Endothelial cell of umbilical vein (primary cell): ENCODE results near the gene CCM2. TPM values are rescaled to one million over a fixed set of nuclear protein-coding genes. Genes with fewer than 3 reads are reported as not detected.

Experiments
- BruUV-seq: library from RNA; stranded (reverse); fragments of 400-500 nt; replicated peaks from 2 replicates; lab custom pipeline; 2021; lab: Mats Ljungman, UMichigan
- CTCF ChIA-PET: fragments of 300-600, 350-600 bp; sonication (Branson Sonifier 250); formaldehyde crosslinking; loops from one replicate; lab custom pipeline; 2021; ENCODE audit warnings: antibody characterized with exemption, inconsistent platforms; lab: Charles Lee
- POLR2A ChIA-PET: fragments of 300-600, 350-600 bp; sonication (Branson Sonifier 250); formaldehyde crosslinking; loops from one replicate; lab custom pipeline; 2021; ENCODE audit warnings: antibody characterized with exemption, inconsistent platforms; lab: Charles Lee
- DNase-seq: peaks from one replicate; pipeline ENCODE4 v3.0.0-alpha.2; 2011; ENCODE audit warnings: low read depth, low spot score
- FAIRE-seq: peaks from 2 replicates; lab custom pipeline; 2011; peaks lifted over from hg19 to GRCh38; lab: Jason Lieb, UNC
- H2AFZ ChIP-seq: 2 replicates; pipeline ENCODE4 v1.6.0; 2012; ENCODE audit warnings: low read depth, low read length, control low read depth, inconsistent platforms
- H3K27ac ChIP-seq: 2 replicates; pipeline ENCODE4 v1.5.1; 2011; ENCODE audit warnings: low read depth, mild to moderate bottlenecking, control low read depth, low read length, moderate library complexity; ENCODE audit not compliant: insufficient read depth
- H3K27me3 ChIP-seq, 2 experiments: 2 replicates each; pipeline versions ENCODE4 v1.6.0 to v1.6.1; 2011; ENCODE audit warnings: low read length in 2 of 2, mixed read lengths in 1 of 2; ENCODE audit not compliant: control insufficient read depth in 2 of 2, insufficient read depth in 2 of 2
- H3K36me3 ChIP-seq, 2 experiments: 2 replicates in 1 of 2; 3 replicates in 1 of 2; pipeline ENCODE4 v1.5.1; 2011; ENCODE audit warnings: low read length in 2 of 2, mild to moderate bottlenecking in 1 of 2, moderate library complexity in 1 of 2; ENCODE audit not compliant: control insufficient read depth in 2 of 2, insufficient read depth in 2 of 2; ENCODE audit errors: extremely low read depth in 1 of 2
- H3K4me1 ChIP-seq: 3 replicates; pipeline ENCODE4 v1.5.1; 2011; ENCODE audit warnings: mild to moderate bottlenecking, low read length; ENCODE audit not compliant: control insufficient read depth, insufficient read depth; ENCODE audit errors: extremely low read depth
- H3K4me2 ChIP-seq: 2 replicates; pipeline ENCODE4 v1.6.1; 2011; ENCODE audit warnings: low read length, control low read depth, mixed read lengths; ENCODE audit not compliant: insufficient read depth
- H3K4me3 ChIP-seq, 3 experiments: fragments of 200-600 bp in 1 of 3; sonication (generic), shearing (Covaris generic) in 1 of 3; replicated peaks in 1 of 3; 2 replicates each; pipeline ENCODE4 v1.5.1; 2011 to 2016; ENCODE audit warnings: control low read depth in 3 of 3, low read length in 3 of 3, mild to moderate bottlenecking in 2 of 3, inconsistent platforms in 1 of 3, low read depth in 1 of 3, moderate library complexity in 1 of 3; ENCODE audit not compliant: insufficient read depth in 1 of 3
- H3K79me2 ChIP-seq: 2 replicates; pipeline ENCODE4 v1.6.0; 2012; ENCODE audit warnings: low read length, inconsistent platforms; ENCODE audit not compliant: control insufficient read depth, insufficient read depth
- H3K9ac ChIP-seq: replicated peaks from 2 replicates; pipeline ENCODE3; 2011; ENCODE audit warnings: low read length, control low read depth; ENCODE audit not compliant: insufficient read depth; ENCODE audit errors: extremely low read depth
- H3K9me1 ChIP-seq: replicated peaks from 3 replicates; pipeline ENCODE4 v1.6.0; 2011; ENCODE audit warnings: mild to moderate bottlenecking, low read length; ENCODE audit not compliant: control insufficient read depth, insufficient read depth; ENCODE audit errors: extremely low read depth
- H3K9me3 ChIP-seq: replicated peaks from 2 replicates; pipeline ENCODE4 v1.5.1; 2012; ENCODE audit warnings: low read length, inconsistent platforms; ENCODE audit not compliant: control insufficient read depth, insufficient read depth
- H4K20me1 ChIP-seq: replicated peaks from 2 replicates; pipeline ENCODE3; 2011; ENCODE audit warnings: mild to moderate bottlenecking, low read length; ENCODE audit not compliant: control insufficient read depth, insufficient read depth; ENCODE audit errors: extremely low read depth
- EZH2 ChIP-seq: IDR thresholded peaks from 2 replicates; pipeline ENCODE4 v1.6.1; 2012; ENCODE audit warnings: borderline replicate concordance, low read depth, mild to moderate bottlenecking, moderate library complexity, low read length, inconsistent platforms; ENCODE audit not compliant: severe bottlenecking
- GATA2 ChIP-seq: IDR thresholded peaks from 2 replicates; pipeline ENCODE4 v1.7.0; 2011; ENCODE audit warnings: low read depth, mild to moderate bottlenecking, moderate library complexity, mixed read lengths, low read length; ENCODE audit not compliant: insufficient read length, insufficient read depth
- JUN ChIP-seq: IDR thresholded peaks from 2 replicates; pipeline ENCODE4 v1.6.1; 2011; ENCODE audit warnings: borderline replicate concordance, low read depth; ENCODE audit not compliant: insufficient read length, insufficient read depth
- MYC ChIP-seq: IDR thresholded peaks from one replicate; pipeline ENCODE4 v1.6.1; 2011; ENCODE audit warnings: mild to moderate bottlenecking, low read depth, low read length
- POLR2A ChIP-seq: IDR thresholded peaks from 2 replicates; pipeline ENCODE4 v1.6.1; 2012; ENCODE audit warnings: low read depth, mild to moderate bottlenecking, control low read depth, low read length
- POLR2AphosphoS5 ChIP-seq: IDR thresholded peaks from 2 replicates; pipeline ENCODE4 v1.6.1; 2012; ENCODE audit warnings: low read depth, mild to moderate bottlenecking, control low read depth, low read length, moderate library complexity; ENCODE audit not compliant: insufficient read depth
- dilution Hi-C: fragments of 300-500 bp; cut with MboI; formaldehyde crosslinking; loops from one replicate; pipeline ENCODE4 v1.15.0; 2019; ENCODE audit warnings: low sequenced_read_pairs; ENCODE audit not compliant: extremely low pct_ligation_motif_present
- intact Hi-C: fragments of 100-400 bp; cut with micrococcal nuclease; formaldehyde crosslinking; loops from one replicate; pipeline ENCODE4 v1.10.0; 2022
- polyA plus RNA-seq, 4 experiments: library from polyadenylated mRNA; depleted of rRNA in 3 of 4; stranded (reverse) in 3 of 4; unstranded in 1 of 4; fragments of >200 nt; gene quantifications; 2 replicates each; pipeline versions ENCODE4 v1.2.1 to v1.2.3, GENCODE V29; 2011 to 2012; ENCODE audit warnings: missing spikeins in 1 of 4
- total RNA-seq: library from RNA; stranded (reverse); gene quantifications from 2 replicates; pipeline ENCODE4 v1.2.3, GENCODE V29; 2021
- TF ChIP-seq, protein P1 (sequence below), 2 donors: IDR thresholded peaks; 1 replicate in 1 of 2; 2 replicates in 1 of 2; pipeline ENCODE4 v1.5.1; 2011; ENCODE audit warnings: low read length in 2 of 2, mild to moderate bottlenecking in 2 of 2, moderate library complexity in 2 of 2, control low read depth in 1 of 2, inconsistent platforms in 1 of 2, low read depth in 1 of 2; ENCODE audit not compliant: insufficient read depth in 1 of 2; ENCODE audit errors: extremely low read depth in 1 of 2

Gene CCM2
- total and polyA plus RNA-seq, 2 donors (not counting 3 experiments of a cell fraction or from before 2014, with no cell fraction given): 66.1 to 70.4 TPM

DNA sequence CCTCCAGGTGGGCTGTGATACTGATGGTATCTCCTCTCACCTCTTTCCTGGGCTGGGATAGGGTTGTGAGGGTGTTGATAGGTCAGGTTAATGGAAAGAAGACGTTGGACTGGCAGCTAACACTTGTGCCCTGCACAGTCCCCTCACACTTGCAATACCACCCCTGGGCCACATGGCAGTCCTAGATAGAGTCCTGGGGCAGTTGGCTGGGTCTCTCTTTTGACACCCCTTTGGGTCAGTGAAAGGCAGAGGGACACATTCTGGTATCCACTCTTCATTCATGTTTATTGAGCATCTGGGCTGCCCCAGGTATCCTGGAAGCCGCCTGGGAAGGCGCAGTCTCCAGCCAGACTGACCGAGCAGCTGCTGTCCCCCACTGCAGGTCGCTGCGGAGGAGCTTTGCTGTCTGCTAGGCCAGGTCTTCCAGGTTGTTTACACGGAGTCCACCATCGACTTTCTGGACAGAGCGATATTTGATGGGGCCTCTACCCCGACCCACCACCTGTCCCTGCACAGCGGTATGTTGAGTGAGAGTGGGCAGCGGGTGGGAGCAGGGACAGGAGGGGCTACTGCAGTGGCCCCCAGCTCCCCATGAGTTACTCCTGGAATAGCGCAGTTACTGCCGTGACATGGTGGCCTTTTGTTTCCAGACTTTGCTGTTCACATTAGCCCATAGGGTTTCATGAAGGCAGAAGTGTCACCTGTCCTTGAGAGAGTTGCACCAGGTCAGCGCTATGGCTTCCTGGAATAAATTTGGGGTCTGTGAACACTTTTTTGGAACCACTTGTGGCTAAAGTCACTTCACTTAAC lies 69.6 kb downstream of the CCM2 start:
- Histone ChIP-seq H3K4me1 (no peaks in the 10 kb centered on the region), H3K9me3 (no peaks in the 10 kb centered on the region), H3K27me3 (no peaks in the 10 kb centered on the region), H3K9me1 (no peaks in the 10 kb centered on the region), H3K4me3 (no peak overlapping the region), H2AFZ (no peak overlapping the region), H3K9ac (no peak overlapping the region), H3K36me3 (peaks cover 4 to 40% of the 10 kb centered on the region in 2 experiments), H3K4me2 (no peak overlapping the region), H4K20me1 (no peaks in the 10 kb centered on the region), H3K27ac (no peak overlapping the region), H3K79me2 (peaks cover 2% of the 10 kb centered on the region)
- intact Hi-C loops: no loop called here
- no TSS peak for BruUV-seq
- no peak for TF ChIP-seq GATA2
- FAIRE-seq: no peak
- POLR2A ChIA-PET: no interaction called here
- CTCF ChIA-PET: interaction anchor here (1.2 to 2.2 kb wide), 3 partner anchors 66 to 97 kb away, joined by 4 to 10 read pairs (median 5); no protein-coding TSS in a partner anchor
- dilution Hi-C loops: no loop called here
- DNase-seq: no peak

DNA sequence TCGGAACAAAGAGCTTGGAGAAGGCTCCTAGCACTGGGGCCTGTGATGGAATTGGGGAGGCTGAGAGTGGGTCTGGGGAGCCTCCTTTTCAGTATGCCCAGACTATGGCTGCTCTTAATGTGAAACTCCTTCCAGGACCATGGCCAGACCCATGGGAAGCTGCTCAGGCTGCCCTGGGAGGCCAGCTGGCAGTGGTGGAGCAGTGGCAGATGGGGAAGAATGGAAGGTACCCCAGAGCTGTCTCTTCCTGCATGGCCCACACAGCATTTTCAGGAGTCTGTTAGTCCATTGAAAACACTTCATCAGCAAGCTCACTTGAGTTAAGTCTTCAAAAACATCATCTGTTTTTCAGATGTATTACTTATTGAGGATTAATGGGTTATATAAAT lies 70.2 kb downstream of the CCM2 start:
- dilution Hi-C loops: no loop called here
- Histone ChIP-seq H3K4me3 (no peak overlapping the region), H3K4me1 (no peaks in the 10 kb centered on the region), H3K9ac (no peak overlapping the region), H3K9me1 (no peaks in the 10 kb centered on the region), H3K79me2 (peaks cover 2% of the 10 kb centered on the region), H4K20me1 (no peaks in the 10 kb centered on the region), H3K27ac (no peak overlapping the region), H3K36me3 (peaks cover 7 to 42% of the 10 kb centered on the region in 2 experiments), H3K4me2 (no peak overlapping the region), H2AFZ (no peak overlapping the region), H3K27me3 (no peaks in the 10 kb centered on the region), H3K9me3 (no peaks in the 10 kb centered on the region)
- DNase-seq: no peak
- no peak for FAIRE-seq
- ChIA-PET POLR2A (no interaction called here), CTCF (interaction anchor here (1.2 to 2.2 kb wide), 3 partner anchors 66 to 98 kb away, joined by 4 to 10 read pairs (median 5); no protein-coding TSS in a partner anchor)
- TF ChIP-seq, protein P1, sequence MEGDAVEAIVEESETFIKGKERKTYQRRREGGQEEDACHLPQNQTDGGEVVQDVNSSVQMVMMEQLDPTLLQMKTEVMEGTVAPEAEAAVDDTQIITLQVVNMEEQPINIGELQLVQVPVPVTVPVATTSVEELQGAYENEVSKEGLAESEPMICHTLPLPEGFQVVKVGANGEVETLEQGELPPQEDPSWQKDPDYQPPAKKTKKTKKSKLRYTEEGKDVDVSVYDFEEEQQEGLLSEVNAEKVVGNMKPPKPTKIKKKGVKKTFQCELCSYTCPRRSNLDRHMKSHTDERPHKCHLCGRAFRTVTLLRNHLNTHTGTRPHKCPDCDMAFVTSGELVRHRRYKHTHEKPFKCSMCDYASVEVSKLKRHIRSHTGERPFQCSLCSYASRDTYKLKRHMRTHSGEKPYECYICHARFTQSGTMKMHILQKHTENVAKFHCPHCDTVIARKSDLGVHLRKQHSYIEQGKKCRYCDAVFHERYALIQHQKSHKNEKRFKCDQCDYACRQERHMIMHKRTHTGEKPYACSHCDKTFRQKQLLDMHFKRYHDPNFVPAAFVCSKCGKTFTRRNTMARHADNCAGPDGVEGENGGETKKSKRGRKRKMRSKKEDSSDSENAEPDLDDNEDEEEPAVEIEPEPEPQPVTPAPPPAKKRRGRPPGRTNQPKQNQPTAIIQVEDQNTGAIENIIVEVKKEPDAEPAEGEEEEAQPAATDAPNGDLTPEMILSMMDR (IDR thresholded peaks at IDR 0.05; ENCODE audit: extremely low read depth in 1 of 2, insufficient read depth in 1 of 2, low read depth in 1 of 2, low read length in 2 of 2): no peak
- no peak for TF ChIP-seq JUN
- no peak for TF ChIP-seq POLR2A
- no peak for TF ChIP-seq MYC
- no peak for TF ChIP-seq POLR2AphosphoS5
- TF ChIP-seq EZH2: no peak
- intact Hi-C loops: no loop called here
- no TSS peak for BruUV-seq
